MCF 10A (cell line): ENCODE results near the gene STAG3. TPM values are rescaled to one million over a fixed set of nuclear protein-coding genes. Genes with fewer than 3 reads are reported as not detected.
"Not testable (repeated sequence)": the region's sequence is repeated elsewhere in the genome, so short reads cannot be mapped to it uniquely, and the experiment has no call there.

Source experiments
- BruUV-seq: library from RNA; stranded (reverse); fragments of 400-500 nt; replicated peaks from 2 replicates; lab custom pipeline; 2021; lab: Mats Ljungman, UMichigan
- CTCF ChIA-PET: fragments of 300-600 bp; sonication (Branson Sonifier 250); formaldehyde crosslinking; extraction: SDS; loops from one replicate; lab custom pipeline; 2021; ENCODE audit warnings: antibody characterized with exemption, inconsistent platforms; lab: Yijun Ruan, JAX
- POLR2A ChIA-PET: fragments of 300-600, 350-650 bp; sonication (Branson Sonifier 250); formaldehyde crosslinking; extraction: SDS; loops from one replicate; lab custom pipeline; 2020; ENCODE audit warnings: antibody characterized with exemption, inconsistent platforms; lab: Yijun Ruan, JAX
- DNase-seq: peaks from one replicate; pipeline ENCODE4 v3.0.0-alpha.2; 2018; ENCODE audit not compliant: unreplicated experiment
- H3K27ac Mint-ChIP-seq: one replicate; pipeline ENCODE4 v1.8.0; 2022; ENCODE audit warnings: mild to moderate bottlenecking, low read depth, mixed read lengths; ENCODE audit not compliant: unreplicated experiment
- H3K27me3 Mint-ChIP-seq: one replicate; pipeline ENCODE4 v1.8.0; 2022; ENCODE audit warnings: mixed read lengths; ENCODE audit not compliant: insufficient read depth, unreplicated experiment
- H3K36me3 Mint-ChIP-seq: one replicate; pipeline ENCODE4 v1.8.0; 2022; ENCODE audit warnings: mild to moderate bottlenecking, moderate library complexity, mixed read lengths; ENCODE audit not compliant: insufficient read depth, unreplicated experiment
- H3K4me1 Mint-ChIP-seq: one replicate; pipeline ENCODE4 v1.8.0; 2022; ENCODE audit warnings: mixed read lengths; ENCODE audit not compliant: insufficient read depth, unreplicated experiment
- H3K4me3 Mint-ChIP-seq: one replicate; pipeline ENCODE4 v1.8.0; 2022; ENCODE audit warnings: mild to moderate bottlenecking, moderate library complexity, mixed read lengths; ENCODE audit not compliant: unreplicated experiment
- H3K9me3 Mint-ChIP-seq: one replicate; pipeline ENCODE4 v1.8.0; 2022; ENCODE audit warnings: mixed read lengths; ENCODE audit not compliant: unreplicated experiment
- intact Hi-C: fragments of 100-400 bp; cut with micrococcal nuclease; formaldehyde crosslinking; loops from 2 replicates; pipeline ENCODE4 v1.14.1; 2022
- total RNA-seq: library from RNA; stranded (reverse); gene quantifications from 2 replicates; pipeline ENCODE4 v1.2.3, GENCODE V29; 2022
- TF ChIP-seq, protein P1 (sequence below): fragments of 200-600 bp; IDR thresholded peaks from one replicate; pipeline ENCODE4 v1.8.0; 2022; ENCODE audit warnings: antibody characterized with exemption, mild to moderate bottlenecking; ENCODE audit not compliant: unreplicated experiment

The STAG3 gene
- total RNA-seq, 1 experiment from 2014 or later: 1.5 TPM

DNA sequence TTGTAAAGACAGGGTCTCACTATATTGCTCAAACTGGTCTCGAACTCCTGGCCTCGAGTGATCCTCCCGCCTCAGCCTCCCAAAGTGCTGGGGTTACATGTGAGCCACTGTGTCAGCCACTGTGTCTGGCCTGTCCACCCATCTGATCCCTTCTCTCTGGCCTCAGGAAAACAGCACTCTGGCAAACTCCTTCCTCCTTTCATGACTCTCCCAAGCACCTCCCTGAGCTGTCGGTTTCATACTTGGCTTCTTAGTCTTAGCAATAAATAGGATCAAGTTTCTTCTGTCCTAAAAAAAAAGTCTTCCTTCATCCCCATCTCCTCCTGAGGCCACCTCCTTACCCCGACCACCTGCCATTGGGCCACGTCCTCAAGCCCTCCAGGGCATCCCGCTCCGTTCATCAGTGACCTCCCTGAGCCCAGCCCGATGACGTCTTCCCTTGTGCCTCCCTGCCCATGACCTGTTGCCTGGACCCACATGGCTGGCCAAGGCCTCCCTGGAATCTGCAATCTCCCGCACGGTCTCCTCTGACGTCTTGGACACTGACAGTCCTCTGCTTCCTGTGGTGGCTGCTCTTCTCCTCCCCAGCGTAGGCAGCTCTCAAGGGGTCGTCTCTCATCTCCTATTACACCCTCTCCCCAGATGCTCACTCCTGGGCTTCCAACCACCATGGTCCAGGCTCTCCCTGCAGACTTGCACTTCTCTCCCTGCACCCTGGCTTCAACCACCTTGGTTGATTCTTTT, 68.6 kb downstream of the STAG3 start:
- H3K27me3 Mint-ChIP-seq, BruUV-seq, H3K4me3 Mint-ChIP-seq, H3K9me3 Mint-ChIP-seq, intact Hi-C loops, H3K36me3 Mint-ChIP-seq, DNase-seq, H3K27ac Mint-ChIP-seq: not testable (repeated sequence)
- ChIA-PET POLR2A (interaction anchor here (1.4 kb wide), 1 partner anchor 26 kb away, joined by 4 read pairs; no protein-coding TSS in a partner anchor), CTCF (interaction anchor here (0.7 kb wide), 1 partner anchor 812 kb away, joined by 3 read pairs; no protein-coding TSS in a partner anchor)
- H3K4me1 Mint-ChIP-seq: peaks cover 19% of the 10 kb centered on the region

DNA sequence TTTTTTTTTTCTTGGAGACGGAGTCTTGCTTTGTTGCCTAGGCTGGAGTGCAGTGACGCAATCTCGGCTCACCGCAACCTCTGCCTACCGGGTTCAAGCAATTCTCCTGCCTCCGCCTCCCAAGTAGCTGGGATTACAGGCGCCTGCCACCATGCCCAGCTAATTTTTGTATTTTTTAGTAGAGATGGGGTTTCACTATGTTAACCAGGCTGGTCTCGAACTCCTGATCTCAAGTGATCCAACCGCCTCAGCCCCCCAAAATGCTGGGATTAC, 69.1 kb downstream of the STAG3 start:
- H3K4me1 Mint-ChIP-seq: peaks cover 19% of the 10 kb centered on the region
- BruUV-seq, H3K36me3 Mint-ChIP-seq, H3K27me3 Mint-ChIP-seq, CTCF ChIA-PET, intact Hi-C loops, H3K27ac Mint-ChIP-seq, H3K4me3 Mint-ChIP-seq, H3K9me3 Mint-ChIP-seq, DNase-seq: not testable (repeated sequence)
- POLR2A ChIA-PET: interaction anchor here (1.0 to 1.4 kb wide), 2 partner anchors 25 to 90 kb away, joined by 3 to 4 read pairs; no protein-coding TSS in a partner anchor

DNA sequence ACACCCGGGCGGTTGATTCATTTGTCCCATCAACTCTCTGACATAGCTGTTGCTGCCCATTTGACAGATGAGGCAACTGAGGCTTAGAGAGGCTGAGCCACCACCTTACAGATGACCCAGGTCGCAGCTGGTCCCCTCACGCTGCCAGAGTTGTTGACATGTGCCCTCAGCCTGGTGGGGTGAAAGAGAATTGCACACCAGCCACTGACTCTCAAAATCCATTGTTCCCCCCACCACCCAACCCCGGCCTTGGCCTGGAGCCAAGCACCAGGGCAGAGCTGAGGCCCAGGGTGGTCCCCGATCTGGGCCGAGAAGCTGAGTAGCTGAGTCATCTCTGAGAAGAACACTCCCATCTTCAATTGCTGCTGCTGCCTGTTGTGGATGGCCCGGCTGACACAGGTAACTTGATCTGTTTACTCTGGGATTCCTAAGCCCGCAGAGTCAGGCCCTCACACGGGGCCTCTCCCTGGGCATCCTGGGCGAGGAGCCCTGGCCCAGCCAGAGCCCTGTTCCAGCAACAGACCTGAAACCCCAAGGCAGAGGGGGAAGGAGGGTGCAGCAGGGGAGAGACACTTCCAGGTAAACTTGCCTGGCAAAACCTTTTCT, 69.5 kb downstream of the STAG3 start:
- peak; percentile 93 for DNase-seq
- H3K4me1 Mint-ChIP-seq: peaks cover 19% of the 10 kb centered on the region
- H3K4me3 Mint-ChIP-seq: no peak overlapping the region
- intact Hi-C loops: no loop called here
- H3K27ac Mint-ChIP-seq: no peak overlapping the region
- H3K36me3 Mint-ChIP-seq: no peaks in the 10 kb centered on the region
- H3K9me3 Mint-ChIP-seq: no peaks in the 10 kb centered on the region
- BruUV-seq: no TSS peak
- ChIA-PET CTCF (no interaction called here), POLR2A (interaction anchor here (1.0 to 1.4 kb wide), 2 partner anchors 25 to 89 kb away, joined by 3 to 4 read pairs; no protein-coding TSS in a partner anchor)
- TF ChIP-seq, protein P1, sequence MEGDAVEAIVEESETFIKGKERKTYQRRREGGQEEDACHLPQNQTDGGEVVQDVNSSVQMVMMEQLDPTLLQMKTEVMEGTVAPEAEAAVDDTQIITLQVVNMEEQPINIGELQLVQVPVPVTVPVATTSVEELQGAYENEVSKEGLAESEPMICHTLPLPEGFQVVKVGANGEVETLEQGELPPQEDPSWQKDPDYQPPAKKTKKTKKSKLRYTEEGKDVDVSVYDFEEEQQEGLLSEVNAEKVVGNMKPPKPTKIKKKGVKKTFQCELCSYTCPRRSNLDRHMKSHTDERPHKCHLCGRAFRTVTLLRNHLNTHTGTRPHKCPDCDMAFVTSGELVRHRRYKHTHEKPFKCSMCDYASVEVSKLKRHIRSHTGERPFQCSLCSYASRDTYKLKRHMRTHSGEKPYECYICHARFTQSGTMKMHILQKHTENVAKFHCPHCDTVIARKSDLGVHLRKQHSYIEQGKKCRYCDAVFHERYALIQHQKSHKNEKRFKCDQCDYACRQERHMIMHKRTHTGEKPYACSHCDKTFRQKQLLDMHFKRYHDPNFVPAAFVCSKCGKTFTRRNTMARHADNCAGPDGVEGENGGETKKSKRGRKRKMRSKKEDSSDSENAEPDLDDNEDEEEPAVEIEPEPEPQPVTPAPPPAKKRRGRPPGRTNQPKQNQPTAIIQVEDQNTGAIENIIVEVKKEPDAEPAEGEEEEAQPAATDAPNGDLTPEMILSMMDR: peak; percentile 7
- H3K27me3 Mint-ChIP-seq: no peaks in the 10 kb centered on the region

DNA sequence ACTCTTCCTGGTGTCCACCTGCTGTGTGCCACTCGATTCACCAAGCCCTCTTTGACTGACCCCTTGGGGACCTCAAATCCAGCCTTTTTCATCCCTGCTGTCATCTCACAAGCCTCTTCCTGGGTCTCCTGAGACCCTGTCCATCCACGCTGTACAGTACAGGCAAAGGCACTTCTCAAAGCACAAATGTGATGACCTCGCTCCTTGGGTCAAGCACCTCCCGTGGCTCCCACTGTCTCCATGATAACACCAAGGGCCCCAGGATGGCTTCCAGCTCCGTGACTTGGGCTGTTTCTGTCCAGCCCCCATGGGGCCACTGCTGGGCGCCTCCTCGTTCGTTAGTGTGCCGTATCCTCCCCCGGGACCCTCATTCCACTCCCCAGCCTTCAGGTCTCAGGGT, 70.8 kb downstream of the STAG3 start:
- no peaks in the 10 kb centered on the region for H3K27me3 Mint-ChIP-seq
- intact Hi-C loops: no loop called here
- CTCF ChIA-PET: interaction anchor here (0.6 to 0.9 kb wide), 2 partner anchors 62 to 162 kb away, joined by 3 to 4 read pairs; no protein-coding TSS in a partner anchor

More for the DNA sequence above, 70.8 kb downstream of the STAG3 start:
- no TSS peak for BruUV-seq
- Mint-ChIP-seq H3K9me3 (no peaks in the 10 kb centered on the region), H3K4me3 (no peak overlapping the region), H3K36me3 (no peaks in the 10 kb centered on the region), H3K4me1 (peaks cover 17% of the 10 kb centered on the region), H3K27ac (peak overlapping the region; percentile 83)
- TF ChIP-seq, protein P1: no peak
- POLR2A ChIA-PET: interaction anchor here (0.6 kb wide), 1 partner anchor 71 kb away, joined by 3 read pairs; the partner anchor contains the start of gene GPC2
- no peak for DNase-seq
